ENCODE measurements around the gene PDE8A. TPM values are rescaled to one million over a fixed set of nuclear protein-coding genes. Genes with fewer than 3 reads are reported as not detected.

The PDE8A gene
- total RNA-seq, 1 donor from 2014 or later: 11.4 TPM

DNA sequence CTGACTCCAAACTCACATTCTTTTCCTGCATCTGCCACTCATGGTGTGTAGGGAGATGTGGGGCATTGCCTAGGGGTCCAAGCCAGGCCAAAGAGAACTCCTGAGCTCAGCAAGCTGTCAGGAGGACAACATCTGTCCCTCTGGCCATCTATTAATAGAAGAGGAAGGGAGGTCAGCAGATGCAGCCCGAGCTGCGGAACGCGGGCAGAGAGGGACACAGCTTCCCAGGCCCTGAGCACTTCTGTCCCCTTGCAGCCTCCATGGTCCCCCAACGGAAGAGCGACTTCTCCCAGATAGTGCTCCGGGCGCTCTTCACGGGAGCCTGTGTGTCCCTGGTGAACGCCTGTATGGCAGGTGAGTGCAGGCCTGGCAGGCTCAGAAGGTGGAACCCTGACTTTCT lies 37.3 kb upstream of the PDE8A start:
- DNase-seq (ENCODE audit: low spot score): no peak
- Histone ChIP-seq H3K9ac (no peak overlapping the region), H3K27ac (no peak overlapping the region), H3F3A (ENCODE audit: low read depth) (no peaks in the 10 kb centered on the region), H3K4me2 (no peak overlapping the region), H3K9me3 (ENCODE audit: low read depth) (no peaks in the 10 kb centered on the region), H4K20me1 (ENCODE audit: low read depth) (no peaks in the 10 kb centered on the region), H2AFZ (replicated peaks) (no peak overlapping the region), H3K4me1 (no peaks in the 10 kb centered on the region), H3K4me3 (no peak overlapping the region), H3K79me2 (ENCODE audit: low read depth) (no peaks in the 10 kb centered on the region), H3K36me3 (no peaks in the 10 kb centered on the region), H3K27me3 (no peaks in the 10 kb centered on the region)
- H3K27me3 Mint-ChIP-seq (ENCODE audit: insufficient read depth, low read depth): peaks cover 11% of the 10 kb centered on the region
- no peak overlapping the region for H3K4me3 Mint-ChIP-seq
- no peaks in the 10 kb centered on the region for H3K4me1 Mint-ChIP-seq
- no peaks in the 10 kb centered on the region for H3K9me3 Mint-ChIP-seq
- H3K36me3 Mint-ChIP-seq: no peaks in the 10 kb centered on the region
- TF ChIP-seq EZH2phosphoT487 (IDR thresholded peaks at IDR 0.05): no peak
- TF ChIP-seq, protein P1, sequence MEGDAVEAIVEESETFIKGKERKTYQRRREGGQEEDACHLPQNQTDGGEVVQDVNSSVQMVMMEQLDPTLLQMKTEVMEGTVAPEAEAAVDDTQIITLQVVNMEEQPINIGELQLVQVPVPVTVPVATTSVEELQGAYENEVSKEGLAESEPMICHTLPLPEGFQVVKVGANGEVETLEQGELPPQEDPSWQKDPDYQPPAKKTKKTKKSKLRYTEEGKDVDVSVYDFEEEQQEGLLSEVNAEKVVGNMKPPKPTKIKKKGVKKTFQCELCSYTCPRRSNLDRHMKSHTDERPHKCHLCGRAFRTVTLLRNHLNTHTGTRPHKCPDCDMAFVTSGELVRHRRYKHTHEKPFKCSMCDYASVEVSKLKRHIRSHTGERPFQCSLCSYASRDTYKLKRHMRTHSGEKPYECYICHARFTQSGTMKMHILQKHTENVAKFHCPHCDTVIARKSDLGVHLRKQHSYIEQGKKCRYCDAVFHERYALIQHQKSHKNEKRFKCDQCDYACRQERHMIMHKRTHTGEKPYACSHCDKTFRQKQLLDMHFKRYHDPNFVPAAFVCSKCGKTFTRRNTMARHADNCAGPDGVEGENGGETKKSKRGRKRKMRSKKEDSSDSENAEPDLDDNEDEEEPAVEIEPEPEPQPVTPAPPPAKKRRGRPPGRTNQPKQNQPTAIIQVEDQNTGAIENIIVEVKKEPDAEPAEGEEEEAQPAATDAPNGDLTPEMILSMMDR (IDR thresholded peaks at IDR 0.05): no peak
- no peak for TF ChIP-seq EZH2 (IDR thresholded peaks at IDR 0.05)
- no peak overlapping the region for H3K27ac Mint-ChIP-seq

DNA sequence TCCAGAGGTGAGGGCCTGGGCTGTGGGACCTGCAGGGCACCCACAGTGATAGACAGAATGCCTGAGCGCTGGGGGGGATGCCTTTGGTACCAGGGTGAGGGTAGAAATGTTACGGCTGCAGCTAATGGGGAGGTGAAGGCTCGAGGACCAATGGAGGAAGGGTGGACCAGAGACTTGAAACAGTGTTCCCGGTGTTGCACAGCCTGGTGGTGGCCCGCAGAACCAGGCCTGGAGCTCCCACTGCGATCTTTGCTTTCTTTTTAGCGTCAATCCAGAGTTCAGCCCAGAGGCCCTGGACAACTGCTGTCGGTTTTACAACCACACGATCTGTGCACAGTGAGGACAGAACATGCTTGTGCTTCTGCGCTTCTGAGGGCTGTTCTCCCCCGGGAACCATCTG lies 36.8 kb upstream of the PDE8A start:
- Mint-ChIP-seq H3K27me3 (ENCODE audit: insufficient read depth, low read depth) (peaks cover 11% of the 10 kb centered on the region), H3K4me3 (no peak overlapping the region), H3K27ac (no peak overlapping the region), H3K9me3 (no peaks in the 10 kb centered on the region), H3K4me1 (no peaks in the 10 kb centered on the region), H3K36me3 (no peaks in the 10 kb centered on the region)
- no peaks in the 10 kb centered on the region for H3K9me3 ChIP-seq (ENCODE audit: low read depth)
- no peak overlapping the region for H3K9ac ChIP-seq
- H3K4me1 ChIP-seq: no peaks in the 10 kb centered on the region
- TF ChIP-seq EZH2 (IDR thresholded peaks at IDR 0.05) (no peak), EZH2phosphoT487 (IDR thresholded peaks at IDR 0.05) (no peak)
- TF ChIP-seq, protein P1 (IDR thresholded peaks at IDR 0.05): no peak
- no peaks in the 10 kb centered on the region for H3K79me2 ChIP-seq (ENCODE audit: low read depth)
- no peak overlapping the region for H3K4me2 ChIP-seq
- no peak for DNase-seq (ENCODE audit: low spot score)
- no peak overlapping the region for H2AFZ ChIP-seq (replicated peaks)
- H4K20me1 ChIP-seq (ENCODE audit: low read depth): no peaks in the 10 kb centered on the region
- H3K27ac ChIP-seq: no peak overlapping the region
- no peaks in the 10 kb centered on the region for H3F3A ChIP-seq (ENCODE audit: low read depth)
- no peaks in the 10 kb centered on the region for H3K27me3 ChIP-seq
- H3K4me3 ChIP-seq: no peak overlapping the region
- H3K36me3 ChIP-seq: no peaks in the 10 kb centered on the region

DNA sequence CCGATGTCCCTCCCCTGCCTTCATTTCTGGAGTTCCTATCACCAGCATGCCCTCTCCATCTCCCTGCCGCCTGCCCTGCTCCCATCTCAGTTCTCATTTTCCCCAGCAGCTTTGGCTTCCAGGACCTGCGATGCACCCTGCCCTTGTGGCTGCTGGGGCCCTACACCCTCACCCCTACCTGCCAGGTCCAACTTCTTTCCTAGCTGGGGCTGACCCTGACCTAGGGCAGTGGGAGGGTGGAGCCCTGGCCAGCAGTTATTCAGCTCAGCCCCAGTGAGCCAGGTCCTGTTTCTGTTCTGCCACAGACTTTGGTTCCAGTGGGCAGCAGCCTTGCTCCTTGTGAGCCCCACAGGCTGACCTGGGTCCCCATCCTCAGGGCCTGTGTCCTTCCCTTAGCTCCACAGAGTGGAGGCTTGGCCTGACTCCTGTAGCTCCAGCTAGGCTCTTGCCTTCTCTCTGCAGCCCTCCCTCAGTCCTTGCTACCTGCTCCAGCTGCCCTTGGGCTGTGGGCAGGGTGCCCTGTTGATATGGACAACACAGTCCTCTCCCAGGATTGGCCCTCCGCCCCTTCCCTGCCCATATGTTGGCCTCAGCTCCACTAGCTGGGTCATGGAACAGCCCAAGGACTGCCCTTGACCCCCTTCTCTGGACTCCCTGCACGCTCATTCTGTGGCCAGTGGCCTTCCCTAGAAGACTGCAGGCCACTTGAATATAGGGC lies 34.7 kb upstream of the PDE8A start:
- no peak overlapping the region for H3K4me3 Mint-ChIP-seq
- H3K27ac ChIP-seq: no peak overlapping the region

More for the DNA sequence above, 34.7 kb upstream of the PDE8A start:
- TF ChIP-seq, protein P1 (IDR thresholded peaks at IDR 0.05): no peak
- TF ChIP-seq EZH2phosphoT487 (IDR thresholded peaks at IDR 0.05) (no peak), EZH2 (IDR thresholded peaks at IDR 0.05) (no peak)
- Mint-ChIP-seq H3K9me3 (no peaks in the 10 kb centered on the region), H3K36me3 (no peaks in the 10 kb centered on the region), H3K4me1 (no peaks in the 10 kb centered on the region), H3K27me3 (ENCODE audit: insufficient read depth, low read depth) (peaks cover 17% of the 10 kb centered on the region), H3K27ac (peak overlapping the region; percentile 66)
- no peak overlapping the region for H3K4me3 ChIP-seq
- no peaks in the 10 kb centered on the region for H3K27me3 ChIP-seq
- H3K36me3 ChIP-seq: no peaks in the 10 kb centered on the region
- no peak for DNase-seq (ENCODE audit: low spot score)
- no peak overlapping the region for H2AFZ ChIP-seq (replicated peaks)
- H3K4me2 ChIP-seq: no peak overlapping the region
- no peaks in the 10 kb centered on the region for H3K4me1 ChIP-seq
- H3K9ac ChIP-seq: no peak overlapping the region
- no peaks in the 10 kb centered on the region for H3K79me2 ChIP-seq (ENCODE audit: low read depth)
- no peaks in the 10 kb centered on the region for H4K20me1 ChIP-seq (ENCODE audit: low read depth)
- no peaks in the 10 kb centered on the region for H3F3A ChIP-seq (ENCODE audit: low read depth)
- H3K9me3 ChIP-seq (ENCODE audit: low read depth): no peaks in the 10 kb centered on the region

Data from neural progenitor cell (in vitro differentiated cells).